Panc1 (cell line): ENCODE measurements around the gene KAT7. TPM values are rescaled to one million over a fixed set of nuclear protein-coding genes. Genes with fewer than 3 reads are reported as not detected.

Source experiments
- ATAC-seq: fragments of 200-7000 bp; cut with Tn5 transposase; 2 replicates; pipeline ENCODE4 v1.9.1; 2020; ENCODE audit warnings: mild to moderate bottlenecking, moderate library complexity
- BruUV-seq: library from RNA; stranded (reverse); fragments of 400-500 nt; replicated peaks from 2 replicates; lab custom pipeline; 2021; lab: Mats Ljungman, UMichigan
- CTCF ChIA-PET: fragments of 300-600 bp; sonication (Branson Sonifier 250); formaldehyde crosslinking; loops from one replicate; lab custom pipeline; 2022; ENCODE audit warnings: antibody characterized with exemption; lab: Charles Lee
- POLR2A ChIA-PET: fragments of 300-600 bp; sonication (Branson Sonifier 250); formaldehyde crosslinking; loops from one replicate; lab custom pipeline; 2022; ENCODE audit warnings: antibody characterized with exemption; lab: Charles Lee
- DNase-seq: peaks from one replicate; pipeline ENCODE4 v3.0.0-alpha.2; 2010; ENCODE audit warnings: low read depth, low spot score
- H3K27ac ChIP-seq: 2 replicates; pipeline ENCODE4 v1.5.1; 2011; ENCODE audit warnings: mild to moderate bottlenecking, low read length, inconsistent platforms
- H3K27me3 ChIP-seq: fragments of 200-500 bp; sonication (Bioruptor generic); 2 replicates; pipeline ENCODE4 v1.6.0; 2014; ENCODE audit warnings: low read length, inconsistent platforms; ENCODE audit not compliant: control insufficient read depth, insufficient read depth
- H3K36me3 ChIP-seq: fragments of 200-500 bp; sonication (Bioruptor generic); 2 replicates; pipeline ENCODE4 v1.5.1; 2014; ENCODE audit warnings: inconsistent platforms, mild to moderate bottlenecking, low read length, moderate library complexity; ENCODE audit not compliant: control insufficient read depth, insufficient read depth
- H3K4me1 ChIP-seq: 2 replicates; pipeline ENCODE4 v1.5.1; 2011; ENCODE audit warnings: inconsistent platforms, mild to moderate bottlenecking, low read length, moderate library complexity; ENCODE audit not compliant: control insufficient read depth, insufficient read depth
- H3K4me3 ChIP-seq, 2 experiments: 2 replicates each; pipeline ENCODE4 v1.5.1; 2011 to 2012; ENCODE audit warnings: low read depth in 2 of 2, low read length in 2 of 2, mild to moderate bottlenecking in 2 of 2, inconsistent platforms in 1 of 2, moderate library complexity in 1 of 2
- H3K9me3 ChIP-seq: fragments of 200-500 bp; sonication (Bioruptor generic); 2 replicates; pipeline ENCODE4 v1.5.1; 2014; ENCODE audit warnings: low read depth, mild to moderate bottlenecking, inconsistent platforms, low read length, moderate library complexity; ENCODE audit not compliant: control insufficient read depth, insufficient read depth
- CTCF ChIP-seq: fragments of 450-650 bp; IDR thresholded peaks from 2 replicates; pipeline ENCODE4 v1.5.1; 2017; ENCODE audit warnings: mild to moderate bottlenecking
- POLR2AphosphoS5 ChIP-seq: IDR thresholded peaks from 2 replicates; pipeline ENCODE4 v1.6.1; 2012; ENCODE audit warnings: mild to moderate bottlenecking, low read depth, low read length, moderate library complexity
- REST ChIP-seq, 2 experiments: IDR thresholded peaks; 2 replicates each; pipeline ENCODE4 v1.6.1; 2011 to 2012; ENCODE audit warnings: low read depth in 2 of 2, control low read depth in 1 of 2, low read length in 1 of 2, mild to moderate bottlenecking in 1 of 2, moderate library complexity in 1 of 2; ENCODE audit not compliant: insufficient read depth in 1 of 2
- SIN3A ChIP-seq: IDR thresholded peaks from 2 replicates; pipeline ENCODE4 v1.6.1; 2012; ENCODE audit warnings: low read depth, mild to moderate bottlenecking, low read length, moderate library complexity, borderline replicate concordance; ENCODE audit not compliant: insufficient read depth
- TCF7L2 ChIP-seq: IDR thresholded peaks from 2 replicates; pipeline ENCODE4 v1.6.1; 2011; ENCODE audit warnings: mild to moderate bottlenecking, low read depth, low read length, inconsistent platforms
- in situ Hi-C: cut with HindIII; loops from 2 replicates; pipeline ENCODE4 v1.10.0; 2016; ENCODE audit warnings: low sequenced_read_pairs, low pct_unique_long_range_greater_than_20kb
- intact Hi-C: fragments of 100-400 bp; cut with micrococcal nuclease; formaldehyde crosslinking; loops from one replicate; pipeline ENCODE4 v1.10.0; 2022; ENCODE audit not compliant: unreplicated experiment
- total RNA-seq: library from RNA; stranded (reverse); gene quantifications from one replicate; pipeline ENCODE4 v1.2.1, GENCODE V29; 2021; ENCODE audit not compliant: unreplicated experiment

The KAT7 gene
- total RNA-seq, 1 experiment from 2014 or later, result 69.0 TPM

GRCh38 chr17:49748223-49748622 lies 40.3 kb upstream of the KAT7 start:
- Histone ChIP-seq H3K9me3 (no peaks in the 10 kb centered on the region), H3K4me3 (no peak overlapping the region), H3K4me1 (no peaks in the 10 kb centered on the region), H3K27ac (no peak overlapping the region), H3K36me3 (no peaks in the 10 kb centered on the region), H3K27me3 (no peaks in the 10 kb centered on the region)
- intact Hi-C loops, result no loop called here
- CTCF ChIA-PET, result no interaction called here
- no TSS peak for BruUV-seq
- DNase-seq (no peak), ATAC-seq (no peak; the same call in 1 of the 2 replicates)
- TF ChIP-seq SIN3A (no peak), REST (IDR thresholded peaks at IDR 0.05; ENCODE audit: insufficient read depth in 1 of 2, low read depth in 2 of 2, low read length in 1 of 2) (no peak), POLR2AphosphoS5 (no peak), TCF7L2 (no peak), CTCF (no peak)
- POLR2A ChIA-PET, result no interaction called here
- in situ Hi-C loops, result no loop called here

GRCh38 chr17:49748791-49749190 lies 39.7 kb upstream of the KAT7 start:
- no peaks in the 10 kb centered on the region for H3K36me3 ChIP-seq
- ATAC-seq, result no peak
- no peaks in the 10 kb centered on the region for H3K4me1 ChIP-seq
- H3K27ac ChIP-seq, result no peak overlapping the region
- in situ Hi-C loops, result no loop called here
- TF ChIP-seq POLR2AphosphoS5, result no peak
- no peak for TF ChIP-seq SIN3A
- no peak for TF ChIP-seq CTCF
- no peak for TF ChIP-seq TCF7L2
- no peak for TF ChIP-seq REST (IDR thresholded peaks at IDR 0.05; ENCODE audit: insufficient read depth in 1 of 2, low read depth in 2 of 2, low read length in 1 of 2)
- ChIA-PET CTCF (no interaction called here), POLR2A (no interaction called here)
- H3K9me3 ChIP-seq, result no peaks in the 10 kb centered on the region
- BruUV-seq, result no TSS peak
- intact Hi-C loops, result no loop called here
- no peaks in the 10 kb centered on the region for H3K27me3 ChIP-seq
- DNase-seq, result no peak
- no peak overlapping the region for H3K4me3 ChIP-seq
